ENCODE results near the gene GDI1. TPM values are rescaled to one million over a fixed set of nuclear protein-coding genes. Genes with fewer than 3 reads are reported as not detected.

Gene GDI1
- polyA plus RNA-seq, 1 of the 3 experiments (the other 2 are of a cell fraction): 408 TPM

DNA sequence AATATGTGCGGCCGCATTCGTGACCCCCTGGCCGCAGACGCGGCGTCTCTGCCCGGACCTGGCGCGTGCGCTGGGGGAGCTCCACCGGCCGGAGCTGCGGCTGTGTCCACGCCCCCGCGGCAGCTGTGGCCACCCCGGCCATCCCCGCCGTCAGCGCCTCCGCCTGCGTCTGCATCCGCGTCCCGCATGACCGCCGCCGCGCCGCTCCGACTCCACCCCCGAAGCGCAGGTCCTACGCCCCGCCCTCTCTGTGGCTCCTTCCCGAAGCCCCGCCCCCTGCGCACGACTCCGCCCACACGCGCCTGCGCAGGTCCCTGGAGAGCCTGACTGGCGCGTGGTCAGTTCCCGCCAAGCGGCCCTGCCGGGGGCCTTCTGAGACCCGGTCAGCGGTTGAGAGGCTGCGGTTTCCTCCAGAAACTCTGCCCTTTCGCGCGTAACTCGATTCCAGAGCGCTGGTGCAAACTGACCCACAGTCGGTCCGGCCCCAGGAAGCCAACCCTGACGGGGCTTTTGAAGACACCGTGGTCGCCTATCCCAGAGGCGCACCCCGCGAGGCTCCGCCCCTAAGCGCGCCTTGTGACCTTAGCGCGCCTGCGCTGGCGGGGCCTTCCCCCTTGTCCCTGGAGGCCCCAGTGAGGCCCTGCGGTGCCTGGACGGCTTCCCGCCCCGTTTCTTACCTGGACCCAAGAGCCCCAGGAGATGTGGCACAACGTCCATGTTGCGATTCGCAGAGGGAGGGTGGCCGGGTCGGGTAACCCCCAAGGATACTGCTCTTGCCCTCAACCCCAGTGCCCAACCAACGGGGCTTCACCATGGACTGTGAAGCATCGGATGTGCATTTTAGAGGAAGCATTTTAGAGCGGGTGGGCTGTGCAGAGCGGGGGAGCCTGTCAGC lies 42.0 kb downstream of the GDI1 start, which contains the start of gene LAGE3:
Gene LAGE3, minus strand, starts transcription at position 554 of the 895 bp plus-strand sequence. Its CDS starts 366 bp downstream, at position 188.
- H3K36me3 ChIP-seq (replicated peaks in 1 of 2; ENCODE audit: control insufficient read depth in 1 of 2, insufficient read depth in 2 of 2, low read length in 1 of 2): peaks cover 0 to 3% of the 10 kb centered on the region in 2 experiments
- TF ChIP-seq, protein P1, sequence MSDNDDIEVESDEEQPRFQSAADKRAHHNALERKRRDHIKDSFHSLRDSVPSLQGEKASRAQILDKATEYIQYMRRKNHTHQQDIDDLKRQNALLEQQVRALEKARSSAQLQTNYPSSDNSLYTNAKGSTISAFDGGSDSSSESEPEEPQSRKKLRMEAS (IDR thresholded peaks at IDR 0.05; ENCODE audit: low read depth): peak; percentile 95
- peak; percentile 8 for TF ChIP-seq CHD2 (IDR thresholded peaks at IDR 0.05; ENCODE audit: low read length, partially characterized antibody)
- TF ChIP-seq TAF1 (IDR thresholded peaks at IDR 0.05; ENCODE audit: borderline replicate concordance, low read depth, low read length): no peak
- 0 out of 2 replicates have a peak, but pooled peaks have one; percentile 20 for TF ChIP-seq POLR2AphosphoS5 (IDR thresholded peaks at IDR 0.05; ENCODE audit: low read depth, low read length)
- TF ChIP-seq NRF1 (IDR thresholded peaks at IDR 0.05; ENCODE audit: low read depth, low read length): peak; percentile 85
- TF ChIP-seq ELF1 (IDR thresholded peaks at IDR 0.05): no peak
- TF ChIP-seq, protein P2, sequence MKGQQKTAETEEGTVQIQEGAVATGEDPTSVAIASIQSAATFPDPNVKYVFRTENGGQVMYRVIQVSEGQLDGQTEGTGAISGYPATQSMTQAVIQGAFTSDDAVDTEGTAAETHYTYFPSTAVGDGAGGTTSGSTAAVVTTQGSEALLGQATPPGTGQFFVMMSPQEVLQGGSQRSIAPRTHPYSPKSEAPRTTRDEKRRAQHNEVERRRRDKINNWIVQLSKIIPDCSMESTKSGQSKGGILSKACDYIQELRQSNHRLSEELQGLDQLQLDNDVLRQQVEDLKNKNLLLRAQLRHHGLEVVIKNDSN (IDR thresholded peaks at IDR 0.05; ENCODE audit: borderline replicate concordance, low read depth): peak; percentile 21; the same call in 1 of the 2 replicates
- peak; percentile 57 for TF ChIP-seq MXI1 (IDR thresholded peaks at IDR 0.05; ENCODE audit: low read depth, low read length)
- TF ChIP-seq, protein P3, sequence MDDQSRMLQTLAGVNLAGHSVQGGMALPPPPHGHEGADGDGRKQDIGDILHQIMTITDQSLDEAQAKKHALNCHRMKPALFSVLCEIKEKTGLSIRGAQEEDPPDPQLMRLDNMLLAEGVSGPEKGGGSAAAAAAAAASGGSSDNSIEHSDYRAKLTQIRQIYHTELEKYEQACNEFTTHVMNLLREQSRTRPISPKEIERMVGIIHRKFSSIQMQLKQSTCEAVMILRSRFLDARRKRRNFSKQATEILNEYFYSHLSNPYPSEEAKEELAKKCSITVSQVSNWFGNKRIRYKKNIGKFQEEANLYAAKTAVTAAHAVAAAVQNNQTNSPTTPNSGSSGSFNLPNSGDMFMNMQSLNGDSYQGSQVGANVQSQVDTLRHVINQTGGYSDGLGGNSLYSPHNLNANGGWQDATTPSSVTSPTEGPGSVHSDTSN (IDR thresholded peaks at IDR 0.05): peak; percentile 5; the same call in 1 of the 2 replicates
- H3K4me1 ChIP-seq (ENCODE audit: control insufficient read depth in 1 of 2, insufficient read depth in 2 of 2, low read depth in 1 of 2, low read length in 1 of 2): peaks cover 0 to 6% of the 10 kb centered on the region in 2 experiments; a peak in 1 of 4 replicates
- DNase-seq: peak; percentile 94
- H3K9me3 ChIP-seq: no peaks in the 10 kb centered on the region
- H3K4me3 ChIP-seq (ENCODE audit: low read depth in 2 of 2, low read length in 1 of 2): peak within 1 kb of the TSS; percentile 49 to 58
- peaks cover 14% of the 10 kb centered on the region for H3F3A ChIP-seq (replicated peaks; ENCODE audit: insufficient read depth)
- CTCF ChIA-PET: interaction anchor here (0.8 to 1.0 kb wide), 2 partner anchors 57 to 81 kb away, joined by 3 read pairs; partner anchors contain the start of gene RPL10
- peaks cover 5% of the 10 kb centered on the region; the same call in 1 of the 2 replicates for H3K27me3 ChIP-seq (ENCODE audit: insufficient read depth)
- H3K4me2 ChIP-seq: peak within 1 kb of the TSS; percentile 69
- H2AFZ ChIP-seq (ENCODE audit: low read depth): 0 out of 2 replicates have a peak within 1 kb of the TSS, but pooled peaks have one; percentile 59
- H3K9me2 ChIP-seq: no peaks in the 10 kb centered on the region
- WGBS (ENCODE audit: low lambda C conversion rate): 61% methylated on average over 51 of the region's 85 CpGs
- peak within 1 kb of the TSS; percentile 43; the same call in 1 of the 2 replicates for H3K9ac ChIP-seq
- POLR2A ChIA-PET: interaction anchor here (0.8 to 2.1 kb wide), 6 partner anchors 8 to 80 kb away, joined by 3 to 8 read pairs (median 5); partner anchors contain the start of genes RPL10, SLC10A3 and UBL4A
- peak within 1 kb of the TSS in 1 of 2 experiments; percentile 61; a peak in 1 of 4 replicates for H3K27ac ChIP-seq (ENCODE audit: low read depth in 2 of 2, low read length in 1 of 2)
- H4K20me1 ChIP-seq (ENCODE audit: insufficient read depth): no peaks in the 10 kb centered on the region
- H3K79me2 ChIP-seq (ENCODE audit: insufficient read depth): no peaks in the 10 kb centered on the region; the same call in 1 of the 2 replicates

DNA sequence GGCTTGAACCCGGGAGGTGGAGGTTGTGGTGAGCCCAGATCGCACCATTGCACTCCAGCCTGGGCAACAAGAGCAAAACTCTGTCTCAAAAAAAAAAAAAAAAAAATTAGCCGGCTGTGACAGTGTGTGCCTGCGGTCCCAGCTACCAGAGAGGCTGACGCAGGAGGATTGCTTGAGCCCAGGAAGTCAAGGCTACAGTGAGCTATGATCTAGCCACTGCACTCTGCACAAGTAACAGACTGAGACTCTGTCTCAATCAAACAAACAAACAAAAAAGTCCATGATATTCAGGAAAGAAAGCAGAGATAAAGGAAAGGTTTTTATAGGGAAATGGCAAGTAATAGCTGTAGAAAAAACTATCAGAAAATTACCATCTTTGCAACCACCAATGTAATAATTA lies 44.2 kb downstream of the GDI1 start:
- 36% methylated on average over 5 of the region's 5 CpGs for WGBS (ENCODE audit: low lambda C conversion rate)
- H3K4me3 ChIP-seq (ENCODE audit: low read depth in 2 of 2, low read length in 1 of 2): no peak overlapping the region
- peaks cover 5% of the 10 kb centered on the region; the same call in 1 of the 2 replicates for H3K27me3 ChIP-seq (ENCODE audit: insufficient read depth)
- no peak for DNase-seq
- H3K9me2 ChIP-seq: no peaks in the 10 kb centered on the region
- peaks cover 12% of the 10 kb centered on the region for H3F3A ChIP-seq (replicated peaks; ENCODE audit: insufficient read depth)
- no peak overlapping the region for H2AFZ ChIP-seq (ENCODE audit: low read depth)
- CTCF ChIA-PET: interaction anchor here (0.8 kb wide), 1 partner anchor 21 kb away, joined by 3 read pairs; no protein-coding TSS in a partner anchor
- no peak overlapping the region for H3K27ac ChIP-seq (ENCODE audit: low read depth in 2 of 2, low read length in 1 of 2)
- POLR2A ChIA-PET: interaction anchor here (0.7 to 0.8 kb wide), 2 partner anchors 34 to 1543 kb away, joined by 3 to 5 read pairs; no protein-coding TSS in a partner anchor
- H3K9ac ChIP-seq: no peak overlapping the region
- no peaks in the 10 kb centered on the region for H4K20me1 ChIP-seq (ENCODE audit: insufficient read depth)
- H3K79me2 ChIP-seq (ENCODE audit: insufficient read depth): peaks cover 15% of the 10 kb centered on the region
- H3K36me3 ChIP-seq (replicated peaks in 1 of 2; ENCODE audit: control insufficient read depth in 1 of 2, insufficient read depth in 2 of 2, low read length in 1 of 2): peaks cover 0 to 14% of the 10 kb centered on the region in 2 experiments
- no peaks in the 10 kb centered on the region for H3K9me3 ChIP-seq
- peaks cover 0 to 12% of the 10 kb centered on the region in 2 experiments; a peak in 1 of 4 replicates for H3K4me1 ChIP-seq (ENCODE audit: control insufficient read depth in 1 of 2, insufficient read depth in 2 of 2, low read depth in 1 of 2, low read length in 1 of 2)
- no peak overlapping the region for H3K4me2 ChIP-seq
- TF ChIP-seq POLR2AphosphoS5 (IDR thresholded peaks at IDR 0.05; ENCODE audit: low read depth, low read length) (no peak), TAF1 (IDR thresholded peaks at IDR 0.05; ENCODE audit: borderline replicate concordance, low read depth, low read length) (no peak), GABPA (IDR thresholded peaks at IDR 0.05; ENCODE audit: low read depth) (no peak), EZH2phosphoT487 (IDR thresholded peaks at IDR 0.05; ENCODE audit: borderline replicate concordance, low read depth) (no peak), NRF1 (IDR thresholded peaks at IDR 0.05; ENCODE audit: low read depth, low read length) (no peak)
- TF ChIP-seq, protein P3 (IDR thresholded peaks at IDR 0.05): no peak
- TF ChIP-seq, protein P4, sequence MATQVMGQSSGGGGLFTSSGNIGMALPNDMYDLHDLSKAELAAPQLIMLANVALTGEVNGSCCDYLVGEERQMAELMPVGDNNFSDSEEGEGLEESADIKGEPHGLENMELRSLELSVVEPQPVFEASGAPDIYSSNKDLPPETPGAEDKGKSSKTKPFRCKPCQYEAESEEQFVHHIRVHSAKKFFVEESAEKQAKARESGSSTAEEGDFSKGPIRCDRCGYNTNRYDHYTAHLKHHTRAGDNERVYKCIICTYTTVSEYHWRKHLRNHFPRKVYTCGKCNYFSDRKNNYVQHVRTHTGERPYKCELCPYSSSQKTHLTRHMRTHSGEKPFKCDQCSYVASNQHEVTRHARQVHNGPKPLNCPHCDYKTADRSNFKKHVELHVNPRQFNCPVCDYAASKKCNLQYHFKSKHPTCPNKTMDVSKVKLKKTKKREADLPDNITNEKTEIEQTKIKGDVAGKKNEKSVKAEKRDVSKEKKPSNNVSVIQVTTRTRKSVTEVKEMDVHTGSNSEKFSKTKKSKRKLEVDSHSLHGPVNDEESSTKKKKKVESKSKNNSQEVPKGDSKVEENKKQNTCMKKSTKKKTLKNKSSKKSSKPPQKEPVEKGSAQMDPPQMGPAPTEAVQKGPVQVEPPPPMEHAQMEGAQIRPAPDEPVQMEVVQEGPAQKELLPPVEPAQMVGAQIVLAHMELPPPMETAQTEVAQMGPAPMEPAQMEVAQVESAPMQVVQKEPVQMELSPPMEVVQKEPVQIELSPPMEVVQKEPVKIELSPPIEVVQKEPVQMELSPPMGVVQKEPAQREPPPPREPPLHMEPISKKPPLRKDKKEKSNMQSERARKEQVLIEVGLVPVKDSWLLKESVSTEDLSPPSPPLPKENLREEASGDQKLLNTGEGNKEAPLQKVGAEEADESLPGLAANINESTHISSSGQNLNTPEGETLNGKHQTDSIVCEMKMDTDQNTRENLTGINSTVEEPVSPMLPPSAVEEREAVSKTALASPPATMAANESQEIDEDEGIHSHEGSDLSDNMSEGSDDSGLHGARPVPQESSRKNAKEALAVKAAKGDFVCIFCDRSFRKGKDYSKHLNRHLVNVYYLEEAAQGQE (IDR thresholded peaks at IDR 0.05; ENCODE audit: low read depth, low read length): no peak
- TF ChIP-seq, protein P5, sequence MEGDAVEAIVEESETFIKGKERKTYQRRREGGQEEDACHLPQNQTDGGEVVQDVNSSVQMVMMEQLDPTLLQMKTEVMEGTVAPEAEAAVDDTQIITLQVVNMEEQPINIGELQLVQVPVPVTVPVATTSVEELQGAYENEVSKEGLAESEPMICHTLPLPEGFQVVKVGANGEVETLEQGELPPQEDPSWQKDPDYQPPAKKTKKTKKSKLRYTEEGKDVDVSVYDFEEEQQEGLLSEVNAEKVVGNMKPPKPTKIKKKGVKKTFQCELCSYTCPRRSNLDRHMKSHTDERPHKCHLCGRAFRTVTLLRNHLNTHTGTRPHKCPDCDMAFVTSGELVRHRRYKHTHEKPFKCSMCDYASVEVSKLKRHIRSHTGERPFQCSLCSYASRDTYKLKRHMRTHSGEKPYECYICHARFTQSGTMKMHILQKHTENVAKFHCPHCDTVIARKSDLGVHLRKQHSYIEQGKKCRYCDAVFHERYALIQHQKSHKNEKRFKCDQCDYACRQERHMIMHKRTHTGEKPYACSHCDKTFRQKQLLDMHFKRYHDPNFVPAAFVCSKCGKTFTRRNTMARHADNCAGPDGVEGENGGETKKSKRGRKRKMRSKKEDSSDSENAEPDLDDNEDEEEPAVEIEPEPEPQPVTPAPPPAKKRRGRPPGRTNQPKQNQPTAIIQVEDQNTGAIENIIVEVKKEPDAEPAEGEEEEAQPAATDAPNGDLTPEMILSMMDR (IDR thresholded peaks at IDR 0.05): no peak
